ENCODE data around the gene NABP2. TPM values are rescaled to one million over a fixed set of nuclear protein-coding genes. Genes with fewer than 3 reads are reported as not detected.

The NABP2 gene
- total and polyA plus RNA-seq, 10 of the 15 experiments (the other 5 are each of a cell fraction or from before 2014, with no cell fraction given), result 20.7 to 97.9 (median 60.9) TPM

DNA sequence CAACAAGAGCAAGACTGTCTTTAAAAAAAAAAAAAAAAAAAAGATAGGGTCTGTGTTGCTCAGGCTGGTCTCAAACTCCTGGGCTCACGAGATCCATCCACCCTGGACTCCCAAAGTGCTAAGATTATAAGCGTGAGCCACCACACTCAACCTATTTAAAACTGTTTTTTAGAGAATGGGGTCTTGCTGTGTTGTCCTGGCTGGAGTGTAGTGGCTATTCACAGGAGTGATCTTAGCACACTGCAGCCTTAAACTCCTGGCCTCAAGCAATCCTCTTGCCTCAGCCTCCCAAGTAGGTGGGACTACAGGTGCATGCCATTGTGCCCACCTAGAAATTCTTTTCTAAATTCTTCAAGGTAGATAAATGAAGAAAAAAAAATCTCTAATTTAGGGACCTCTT, 50.2 kb downstream of the NABP2 start:
- TF ChIP-seq PML (IDR thresholded peaks at IDR 0.05; ENCODE audit: low read length) (no peak), HDGF (IDR thresholded peaks at IDR 0.05) (no peak), POLR2A (IDR thresholded peaks at IDR 0.05; ENCODE audit: low read depth, low read length) (no peak), ASH2L (IDR thresholded peaks at IDR 0.05; ENCODE audit: borderline replicate concordance, low read depth) (no peak), ZBED1 (IDR thresholded peaks at IDR 0.05; ENCODE audit: borderline replicate concordance) (no peak), SREBF2 (IDR thresholded peaks at IDR 0.05; ENCODE audit: low read length) (no peak), EZH2 (IDR thresholded peaks at IDR 0.05; ENCODE audit: borderline replicate concordance, control insufficient read depth, low read depth, low read length) (no peak), USF1 (IDR thresholded peaks at IDR 0.05; ENCODE audit: borderline replicate concordance, extremely low read length, insufficient read depth, low read depth, low read length) (no peak), TCF12 (IDR thresholded peaks at IDR 0.05; ENCODE audit: low read depth, low read length) (no peak), SUPT20H (IDR thresholded peaks at IDR 0.05; ENCODE audit: borderline replicate concordance, control insufficient read depth, low read depth, low read length) (no peak), ZNF217 (IDR thresholded peaks at IDR 0.05) (no peak), RELA (IDR thresholded peaks at IDR 0.05; ENCODE audit: borderline replicate concordance, partially characterized antibody) (no peak), SIN3A (IDR thresholded peaks at IDR 0.05; ENCODE audit: low read depth, low read length) (no peak), SUZ12 (IDR thresholded peaks at IDR 0.05; ENCODE audit: unreplicated experiment) (no peak)
- TF ChIP-seq, protein P1, sequence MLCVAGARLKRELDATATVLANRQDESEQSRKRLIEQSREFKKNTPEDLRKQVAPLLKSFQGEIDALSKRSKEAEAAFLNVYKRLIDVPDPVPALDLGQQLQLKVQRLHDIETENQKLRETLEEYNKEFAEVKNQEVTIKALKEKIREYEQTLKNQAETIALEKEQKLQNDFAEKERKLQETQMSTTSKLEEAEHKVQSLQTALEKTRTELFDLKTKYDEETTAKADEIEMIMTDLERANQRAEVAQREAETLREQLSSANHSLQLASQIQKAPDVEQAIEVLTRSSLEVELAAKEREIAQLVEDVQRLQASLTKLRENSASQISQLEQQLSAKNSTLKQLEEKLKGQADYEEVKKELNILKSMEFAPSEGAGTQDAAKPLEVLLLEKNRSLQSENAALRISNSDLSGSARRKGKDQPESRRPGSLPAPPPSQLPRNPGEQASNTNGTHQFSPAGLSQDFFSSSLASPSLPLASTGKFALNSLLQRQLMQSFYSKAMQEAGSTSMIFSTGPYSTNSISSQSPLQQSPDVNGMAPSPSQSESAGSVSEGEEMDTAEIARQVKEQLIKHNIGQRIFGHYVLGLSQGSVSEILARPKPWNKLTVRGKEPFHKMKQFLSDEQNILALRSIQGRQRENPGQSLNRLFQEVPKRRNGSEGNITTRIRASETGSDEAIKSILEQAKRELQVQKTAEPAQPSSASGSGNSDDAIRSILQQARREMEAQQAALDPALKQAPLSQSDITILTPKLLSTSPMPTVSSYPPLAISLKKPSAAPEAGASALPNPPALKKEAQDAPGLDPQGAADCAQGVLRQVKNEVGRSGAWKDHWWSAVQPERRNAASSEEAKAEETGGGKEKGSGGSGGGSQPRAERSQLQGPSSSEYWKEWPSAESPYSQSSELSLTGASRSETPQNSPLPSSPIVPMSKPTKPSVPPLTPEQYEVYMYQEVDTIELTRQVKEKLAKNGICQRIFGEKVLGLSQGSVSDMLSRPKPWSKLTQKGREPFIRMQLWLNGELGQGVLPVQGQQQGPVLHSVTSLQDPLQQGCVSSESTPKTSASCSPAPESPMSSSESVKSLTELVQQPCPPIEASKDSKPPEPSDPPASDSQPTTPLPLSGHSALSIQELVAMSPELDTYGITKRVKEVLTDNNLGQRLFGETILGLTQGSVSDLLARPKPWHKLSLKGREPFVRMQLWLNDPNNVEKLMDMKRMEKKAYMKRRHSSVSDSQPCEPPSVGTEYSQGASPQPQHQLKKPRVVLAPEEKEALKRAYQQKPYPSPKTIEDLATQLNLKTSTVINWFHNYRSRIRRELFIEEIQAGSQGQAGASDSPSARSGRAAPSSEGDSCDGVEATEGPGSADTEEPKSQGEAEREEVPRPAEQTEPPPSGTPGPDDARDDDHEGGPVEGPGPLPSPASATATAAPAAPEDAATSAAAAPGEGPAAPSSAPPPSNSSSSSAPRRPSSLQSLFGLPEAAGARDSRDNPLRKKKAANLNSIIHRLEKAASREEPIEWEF (IDR thresholded peaks at IDR 0.05; ENCODE audit: insufficient replicate concordance, low read depth, low read length), result no peak
- TF ChIP-seq, protein P2, sequence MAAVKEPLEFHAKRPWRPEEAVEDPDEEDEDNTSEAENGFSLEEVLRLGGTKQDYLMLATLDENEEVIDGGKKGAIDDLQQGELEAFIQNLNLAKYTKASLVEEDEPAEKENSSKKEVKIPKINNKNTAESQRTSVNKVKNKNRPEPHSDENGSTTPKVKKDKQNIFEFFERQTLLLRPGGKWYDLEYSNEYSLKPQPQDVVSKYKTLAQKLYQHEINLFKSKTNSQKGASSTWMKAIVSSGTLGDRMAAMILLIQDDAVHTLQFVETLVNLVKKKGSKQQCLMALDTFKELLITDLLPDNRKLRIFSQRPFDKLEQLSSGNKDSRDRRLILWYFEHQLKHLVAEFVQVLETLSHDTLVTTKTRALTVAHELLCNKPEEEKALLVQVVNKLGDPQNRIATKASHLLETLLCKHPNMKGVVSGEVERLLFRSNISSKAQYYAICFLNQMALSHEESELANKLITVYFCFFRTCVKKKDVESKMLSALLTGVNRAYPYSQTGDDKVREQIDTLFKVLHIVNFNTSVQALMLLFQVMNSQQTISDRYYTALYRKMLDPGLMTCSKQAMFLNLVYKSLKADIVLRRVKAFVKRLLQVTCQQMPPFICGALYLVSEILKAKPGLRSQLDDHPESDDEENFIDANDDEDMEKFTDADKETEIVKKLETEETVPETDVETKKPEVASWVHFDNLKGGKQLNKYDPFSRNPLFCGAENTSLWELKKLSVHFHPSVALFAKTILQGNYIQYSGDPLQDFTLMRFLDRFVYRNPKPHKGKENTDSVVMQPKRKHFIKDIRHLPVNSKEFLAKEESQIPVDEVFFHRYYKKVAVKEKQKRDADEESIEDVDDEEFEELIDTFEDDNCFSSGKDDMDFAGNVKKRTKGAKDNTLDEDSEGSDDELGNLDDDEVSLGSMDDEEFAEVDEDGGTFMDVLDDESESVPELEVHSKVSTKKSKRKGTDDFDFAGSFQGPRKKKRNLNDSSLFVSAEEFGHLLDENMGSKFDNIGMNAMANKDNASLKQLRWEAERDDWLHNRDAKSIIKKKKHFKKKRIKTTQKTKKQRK (IDR thresholded peaks at IDR 0.05; ENCODE audit: low read depth, low read length), result no peak
- Histone ChIP-seq H3K4me2 (ENCODE audit: control insufficient read depth, insufficient read depth) (no peak overlapping the region), H3K79me2 (ENCODE audit: control insufficient read depth, insufficient read depth, low read length) (no peaks in the 10 kb centered on the region), H3K4me1 (ENCODE audit: control insufficient read depth, insufficient read depth, low read length) (no peaks in the 10 kb centered on the region), H3K4me3 (no peak overlapping the region), H2AFZ (ENCODE audit: control insufficient read depth, low read depth, low read length) (no peak overlapping the region), H3K9me3 (replicated peaks; ENCODE audit: control insufficient read depth, insufficient read depth, low read length) (no peaks in the 10 kb centered on the region), H3K27me3 (replicated peaks in 1 of 2; ENCODE audit: control insufficient read depth in 2 of 2, insufficient read depth in 2 of 2, low read length in 1 of 2) (no peaks in the 10 kb centered on the region), H3K27ac (ENCODE audit: control insufficient read depth, insufficient read depth) (no peak overlapping the region), H4K20me1 (ENCODE audit: control insufficient read depth, insufficient read depth) (no peaks in the 10 kb centered on the region), H3K9ac (ENCODE audit: control insufficient read depth, insufficient read depth, low read length) (no peak overlapping the region), H3K36me3 (ENCODE audit: control insufficient read depth in 2 of 2, insufficient read depth in 2 of 2, low read length in 1 of 2) (peaks cover 15 to 18% of the 10 kb centered on the region in 2 experiments)
- ChIA-PET POLR2A (no interaction called here), CTCF (interaction anchor here (0.6 kb wide), 1 partner anchor 185 kb away, joined by 3 read pairs; no protein-coding TSS in a partner anchor), SMC1A (ENCODE audit: uncharacterized antibody, unreplicated experiment) (no interaction called here), RAD21 (ENCODE audit: unreplicated experiment) (no interaction called here)
- WGBS (ENCODE audit: insufficient coverage, insufficient replicate concordance, low lambda C conversion rate, missing lambda C conversion rate), result 100% methylated on average over 2 of the region's 2 CpGs
- DNase-seq (ENCODE audit: low read depth, low spot score), result no peak
- BruUV-seq (replicated peaks), result no TSS peak
- intact Hi-C loops (cut with micrococcal nuclease; ENCODE audit: unreplicated experiment) (no loop called here), in situ Hi-C loops (cut with MboI) (no loop called here)
- no peak for ATAC-seq
- no peak for FAIRE-seq

Measured in GM12878 (cell line).